Choroid plexus epithelial cell (primary cell): ENCODE measurements around the gene ADAM20.
"Not testable (repeated sequence)": the region's sequence is repeated elsewhere in the genome, so short reads cannot be mapped to it uniquely, and the experiment has no call there.

Experiments
- DNase-seq: peaks from one replicate; pipeline ENCODE4 v3.0.0-alpha.2; 2010; ENCODE audit warnings: low read depth
- H3K4me3 ChIP-seq: 2 replicates; pipeline ENCODE4 v1.5.1; 2011; ENCODE audit warnings: low read depth, mild to moderate bottlenecking, control low read depth, low read length, moderate library complexity
- CTCF ChIP-seq: conservative IDR thresholded peaks from 2 replicates; pipeline ENCODE4 v1.5.1; 2011; ENCODE audit warnings: low read depth, mild to moderate bottlenecking, control low read depth, inconsistent platforms, low read length, moderate library complexity

The ADAM20 gene

GRCh38 chr14:70515811-70516210 is 19.0 kb downstream of the ADAM20 start:
- no peak for TF ChIP-seq CTCF
- no peak for DNase-seq
- H3K4me3 ChIP-seq = no peak overlapping the region

GRCh38 chr14:70514168-70515069 is 20.4 kb downstream of the ADAM20 start:
- no peak overlapping the region for H3K4me3 ChIP-seq
- TF ChIP-seq CTCF = no peak
- no peak for DNase-seq

DNA sequence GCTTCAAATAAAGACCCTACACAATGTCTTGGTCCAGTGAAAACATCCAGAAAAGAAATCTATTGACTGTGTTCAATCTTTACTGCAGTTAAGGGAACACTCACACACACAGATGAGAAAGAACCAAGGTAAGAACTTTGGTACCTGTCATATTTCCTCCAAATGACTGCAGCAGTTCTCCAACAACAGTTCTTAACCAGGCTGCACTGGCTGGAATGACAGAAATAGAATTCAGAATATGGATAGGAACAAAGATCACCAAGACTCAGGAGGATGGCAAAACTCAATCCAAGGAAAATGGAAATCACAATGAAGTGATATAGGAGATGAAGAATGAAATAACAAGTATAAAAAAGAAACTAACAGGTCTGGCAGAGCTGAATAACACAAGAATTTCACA is 36.6 kb downstream of the ADAM20 start:
- no peak for DNase-seq
- TF ChIP-seq CTCF = no peak
- H3K4me3 ChIP-seq = no peak overlapping the region

DNA sequence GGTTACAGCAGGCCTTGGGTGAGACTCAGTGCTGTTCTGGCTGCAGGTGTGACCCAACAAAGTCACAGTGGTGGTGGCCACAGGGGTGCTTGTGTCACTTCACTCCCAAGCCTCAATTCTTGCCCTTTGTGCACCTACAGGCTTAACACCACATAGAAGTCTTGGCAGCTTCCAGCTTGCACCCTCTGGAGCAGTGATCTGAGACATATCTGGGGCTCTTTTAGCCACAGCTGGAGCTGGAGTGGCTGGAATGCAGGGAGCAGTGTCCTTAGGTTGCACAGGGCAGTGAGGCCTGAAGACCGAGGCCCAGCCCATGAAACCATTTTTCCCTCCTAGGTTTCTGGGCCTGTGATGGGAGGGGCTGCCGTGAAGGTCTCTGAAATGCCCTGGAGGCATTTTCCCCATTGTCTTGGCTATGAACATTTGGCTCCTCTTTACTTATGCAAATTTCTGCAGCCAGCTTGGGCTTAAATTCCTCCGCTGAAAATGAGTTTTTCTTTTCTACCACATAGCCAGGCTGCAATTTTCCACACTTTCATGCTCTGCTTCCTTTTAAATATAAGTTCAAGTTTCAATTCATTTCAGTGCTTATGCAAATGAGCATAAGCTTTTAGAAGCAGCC is 45.1 kb downstream of the ADAM20 start:
- TF ChIP-seq CTCF = no peak
- no peak for DNase-seq

GRCh38 chr14:70477356-70478105 is 57.3 kb downstream of the ADAM20 start:
- H3K4me3 ChIP-seq, DNase-seq: not testable (repeated sequence)

More for the DNA sequence above, 45.1 kb downstream of the ADAM20 start:
- no peak overlapping the region for H3K4me3 ChIP-seq

DNA sequence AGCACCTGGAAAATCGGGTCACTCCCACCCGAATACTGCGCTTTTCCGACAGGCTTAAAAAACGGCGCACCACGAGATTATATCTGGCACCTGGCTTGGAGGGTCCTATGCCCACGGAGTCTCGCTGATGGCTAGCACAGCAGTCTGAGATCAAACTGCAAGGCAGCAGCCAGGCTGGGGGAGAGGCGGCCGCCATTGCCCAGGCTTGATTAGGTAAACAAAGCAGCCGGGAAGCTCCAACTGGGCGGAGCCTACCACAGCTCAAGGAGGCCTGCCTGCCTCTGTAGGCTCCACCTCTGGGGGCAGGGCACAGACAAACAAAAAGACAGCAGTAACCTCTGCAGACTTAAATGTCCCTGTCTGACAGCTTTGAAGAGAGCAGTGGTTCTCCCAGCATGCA is 59.3 kb downstream of the ADAM20 start:
- not testable (repeated sequence) for H3K4me3 ChIP-seq, DNase-seq

- H3K4me3 ChIP-seq = no peak overlapping the region
- DNase-seq = no peak
- TF ChIP-seq CTCF = no peak
Measured at GRCh38 chr14:70473825-70474224, 61.0 kb downstream of the ADAM20 start.
